ENCODE measurements around the gene PDE4B. TPM values are rescaled to one million over a fixed set of nuclear protein-coding genes. Genes with fewer than 3 reads are reported as not detected.

The PDE4B gene
- total and polyA plus RNA-seq, 10 of the 15 experiments (the other 5 are each of a cell fraction or from before 2014, with no cell fraction given) = 3.0 to 13.2 (median 5.7) TPM

DNA sequence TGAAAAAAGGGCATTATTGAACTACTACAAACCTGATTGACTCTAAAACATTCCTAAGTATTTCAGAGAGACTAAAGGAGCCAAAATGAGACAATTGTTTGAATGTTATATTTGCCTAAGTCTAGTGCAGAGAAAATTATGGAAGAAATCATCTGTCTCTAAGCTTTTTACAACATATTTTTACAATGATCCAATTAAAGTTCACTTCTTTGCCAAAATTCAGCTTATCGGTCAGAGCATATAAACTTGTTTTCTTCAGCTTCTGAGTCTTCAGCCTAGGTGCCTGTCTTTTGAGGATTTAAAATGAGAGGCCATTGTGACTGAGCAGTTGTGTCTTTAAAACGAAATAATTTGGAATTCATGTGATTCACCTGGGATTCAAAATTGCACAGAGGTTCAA is 560.1 kb downstream of the PDE4B start (continued):
- no peak for TF ChIP-seq CEBPB (IDR thresholded peaks at IDR 0.05; ENCODE audit: borderline replicate concordance in 1 of 2, low read depth in 2 of 2, low read length in 2 of 2)
- no peak for TF ChIP-seq ZSCAN29 (IDR thresholded peaks at IDR 0.05)
- TF ChIP-seq CBFB (IDR thresholded peaks at IDR 0.05; ENCODE audit: low read depth) = no peak
- TF ChIP-seq NRF1 (conservative IDR thresholded peaks at IDR 0.05; ENCODE audit: low read depth, low read length) = no peak

- no peak overlapping the region for H2AFZ ChIP-seq (ENCODE audit: control insufficient read depth, low read depth, low read length)
- POLR2A ChIA-PET = interaction anchor here (0.6 to 1.5 kb wide), 2 partner anchors 14 to 81 kb away, joined by 4 read pairs; no protein-coding TSS in a partner anchor
- in situ Hi-C loops (cut with MboI) (no loop called here), intact Hi-C loops (cut with micrococcal nuclease; ENCODE audit: unreplicated experiment) (loop anchor here (5.0 to 10.0 kb wide), 2 partner anchors 101 to 382 kb away; no protein-coding TSS in a partner anchor)
- H3K4me3 ChIP-seq = no peak overlapping the region
- no peak overlapping the region for H3K9ac ChIP-seq (ENCODE audit: control insufficient read depth, insufficient read depth, low read length)
- SMC1A ChIA-PET (ENCODE audit: uncharacterized antibody, unreplicated experiment) = interaction anchor here (0.7 to 13.8 kb wide), 16 partner anchors 9 to 101 kb away, joined by 3 to 463 read pairs (median 4); no protein-coding TSS in a partner anchor
- H3K79me2 ChIP-seq (ENCODE audit: control insufficient read depth, insufficient read depth, low read length) = peaks cover 53% of the 10 kb centered on the region
- no peaks in the 10 kb centered on the region for H3K27me3 ChIP-seq (replicated peaks in 1 of 2; ENCODE audit: control insufficient read depth in 2 of 2, insufficient read depth in 2 of 2, low read length in 1 of 2)
- ATAC-seq (no peak), FAIRE-seq (no peak), DNase-seq (ENCODE audit: low read depth, low spot score) (no peak)
- RAD21 ChIA-PET (ENCODE audit: unreplicated experiment) = interaction anchor here (1.0 to 13.1 kb wide), 6 partner anchors 8 to 91 kb away, joined by 3 to 238 read pairs (median 18); no protein-coding TSS in a partner anchor
- CTCF ChIA-PET = interaction anchor here (0.8 to 12.8 kb wide), 8 partner anchors 11 to 150 kb away, joined by 3 to 123 read pairs (median 6); no protein-coding TSS in a partner anchor
- WGBS (ENCODE audit: insufficient coverage, insufficient replicate concordance, low lambda C conversion rate, missing lambda C conversion rate) = 91% methylated on average over 5 of the region's 5 CpGs
- H3K9me3 ChIP-seq (replicated peaks; ENCODE audit: control insufficient read depth, insufficient read depth, low read length) = no peaks in the 10 kb centered on the region
- no peak overlapping the region for H3K27ac ChIP-seq (ENCODE audit: control insufficient read depth, insufficient read depth)
- H3K4me1 ChIP-seq (ENCODE audit: control insufficient read depth, insufficient read depth, low read length) = peaks cover 35% of the 10 kb centered on the region
- BruUV-seq (replicated peaks) = no TSS peak
- no peaks in the 10 kb centered on the region; a peak in 2 of 4 replicates for H3K36me3 ChIP-seq (ENCODE audit: control insufficient read depth in 2 of 2, insufficient read depth in 2 of 2, low read length in 1 of 2)
- H3K4me2 ChIP-seq (ENCODE audit: control insufficient read depth, insufficient read depth) = no peak overlapping the region
- H4K20me1 ChIP-seq (ENCODE audit: control insufficient read depth, insufficient read depth) = no peaks in the 10 kb centered on the region
- TF ChIP-seq EED (IDR thresholded peaks at IDR 0.05; ENCODE audit: low read depth) (no peak), MXI1 (IDR thresholded peaks at IDR 0.05; ENCODE audit: low read depth, low read length) (no peak), SPI1 (IDR thresholded peaks at IDR 0.05; ENCODE audit: borderline replicate concordance, insufficient read depth, low read depth, low read length) (no peak), E2F4 (IDR thresholded peaks at IDR 0.05; ENCODE audit: low read depth, low read length) (no peak), RAD51 (IDR thresholded peaks at IDR 0.05) (no peak), TCF7 (IDR thresholded peaks at IDR 0.05; ENCODE audit: borderline replicate concordance) (no peak), ZNF207 (IDR thresholded peaks at IDR 0.05; ENCODE audit: borderline replicate concordance) (no peak), IKZF1 (conservative IDR thresholded peaks at IDR 0.05) (no peak), KAT2A (conservative IDR thresholded peaks at IDR 0.05; ENCODE audit: control insufficient read depth, low read depth, low read length) (no peak), HCFC1 (IDR thresholded peaks at IDR 0.05; ENCODE audit: low read length) (no peak)
- TF ChIP-seq, protein P1, sequence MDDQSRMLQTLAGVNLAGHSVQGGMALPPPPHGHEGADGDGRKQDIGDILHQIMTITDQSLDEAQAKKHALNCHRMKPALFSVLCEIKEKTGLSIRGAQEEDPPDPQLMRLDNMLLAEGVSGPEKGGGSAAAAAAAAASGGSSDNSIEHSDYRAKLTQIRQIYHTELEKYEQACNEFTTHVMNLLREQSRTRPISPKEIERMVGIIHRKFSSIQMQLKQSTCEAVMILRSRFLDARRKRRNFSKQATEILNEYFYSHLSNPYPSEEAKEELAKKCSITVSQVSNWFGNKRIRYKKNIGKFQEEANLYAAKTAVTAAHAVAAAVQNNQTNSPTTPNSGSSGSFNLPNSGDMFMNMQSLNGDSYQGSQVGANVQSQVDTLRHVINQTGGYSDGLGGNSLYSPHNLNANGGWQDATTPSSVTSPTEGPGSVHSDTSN (IDR thresholded peaks at IDR 0.05; ENCODE audit: insufficient replicate concordance, low read depth, low read length) = no peak
- TF ChIP-seq, protein P2, sequence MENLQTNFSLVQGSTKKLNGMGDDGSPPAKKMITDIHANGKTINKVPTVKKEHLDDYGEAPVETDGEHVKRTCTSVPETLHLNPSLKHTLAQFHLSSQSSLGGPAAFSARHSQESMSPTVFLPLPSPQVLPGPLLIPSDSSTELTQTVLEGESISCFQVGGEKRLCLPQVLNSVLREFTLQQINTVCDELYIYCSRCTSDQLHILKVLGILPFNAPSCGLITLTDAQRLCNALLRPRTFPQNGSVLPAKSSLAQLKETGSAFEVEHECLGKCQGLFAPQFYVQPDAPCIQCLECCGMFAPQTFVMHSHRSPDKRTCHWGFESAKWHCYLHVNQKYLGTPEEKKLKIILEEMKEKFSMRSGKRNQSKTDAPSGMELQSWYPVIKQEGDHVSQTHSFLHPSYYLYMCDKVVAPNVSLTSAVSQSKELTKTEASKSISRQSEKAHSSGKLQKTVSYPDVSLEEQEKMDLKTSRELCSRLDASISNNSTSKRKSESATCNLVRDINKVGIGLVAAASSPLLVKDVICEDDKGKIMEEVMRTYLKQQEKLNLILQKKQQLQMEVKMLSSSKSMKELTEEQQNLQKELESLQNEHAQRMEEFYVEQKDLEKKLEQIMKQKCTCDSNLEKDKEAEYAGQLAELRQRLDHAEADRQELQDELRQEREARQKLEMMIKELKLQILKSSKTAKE (IDR thresholded peaks at IDR 0.05; ENCODE audit: low read depth, poor library complexity, severe bottlenecking) = no peak
- TF ChIP-seq, protein P3, sequence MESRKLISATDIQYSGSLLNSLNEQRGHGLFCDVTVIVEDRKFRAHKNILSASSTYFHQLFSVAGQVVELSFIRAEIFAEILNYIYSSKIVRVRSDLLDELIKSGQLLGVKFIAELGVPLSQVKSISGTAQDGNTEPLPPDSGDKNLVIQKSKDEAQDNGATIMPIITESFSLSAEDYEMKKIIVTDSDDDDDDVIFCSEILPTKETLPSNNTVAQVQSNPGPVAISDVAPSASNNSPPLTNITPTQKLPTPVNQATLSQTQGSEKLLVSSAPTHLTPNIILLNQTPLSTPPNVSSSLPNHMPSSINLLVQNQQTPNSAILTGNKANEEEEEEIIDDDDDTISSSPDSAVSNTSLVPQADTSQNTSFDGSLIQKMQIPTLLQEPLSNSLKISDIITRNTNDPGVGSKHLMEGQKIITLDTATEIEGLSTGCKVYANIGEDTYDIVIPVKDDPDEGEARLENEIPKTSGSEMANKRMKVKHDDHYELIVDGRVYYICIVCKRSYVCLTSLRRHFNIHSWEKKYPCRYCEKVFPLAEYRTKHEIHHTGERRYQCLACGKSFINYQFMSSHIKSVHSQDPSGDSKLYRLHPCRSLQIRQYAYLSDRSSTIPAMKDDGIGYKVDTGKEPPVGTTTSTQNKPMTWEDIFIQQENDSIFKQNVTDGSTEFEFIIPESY (IDR thresholded peaks at IDR 0.05) = no peak
Measured at GRCh38 chr1:66353257-66353656, 560.6 kb downstream of the PDE4B start.

All from GM12878 (cell line).